ENCODE measurements around the gene FAM47B. TPM values are rescaled to one million over a fixed set of nuclear protein-coding genes. Genes with fewer than 3 reads are reported as not detected.

FAM47B gene
- total RNA-seq: not detected

GRCh38 chrX:34942496-34942895 lies at the start of gene FAM47B:
FAM47B (plus strand) TSS chrX:34942796; CDS start chrX:34942832, 36 bp downstream.
- Mint-ChIP-seq H3K36me3 (no peaks in the 10 kb centered on the region), H3K4me1 (no peaks in the 10 kb centered on the region), H3K27ac (no peak within 1 kb of the TSS), H3K27me3 (no peaks in the 10 kb centered on the region), H3K9me3 (peaks cover 2% of the 10 kb centered on the region), H3K4me3 (no peak within 1 kb of the TSS)
- ATAC-seq (ENCODE audit: low read depth) (no peak), DNase-seq (no peak)
- POLR2A ChIA-PET: no interaction called here

GRCh38 chrX:34893741-34894140 lies 48.9 kb upstream of the FAM47B start:
- no peaks in the 10 kb centered on the region for H3K9me3 Mint-ChIP-seq
- no peaks in the 10 kb centered on the region for H3K36me3 Mint-ChIP-seq
- ATAC-seq (ENCODE audit: low read depth) (no peak), DNase-seq (no peak)
- H3K4me1 Mint-ChIP-seq: no peaks in the 10 kb centered on the region
- no peak overlapping the region for H3K4me3 Mint-ChIP-seq
- H3K27me3 Mint-ChIP-seq: no peaks in the 10 kb centered on the region
- POLR2A ChIA-PET: no interaction called here
- no peak overlapping the region for H3K27ac Mint-ChIP-seq

DNA sequence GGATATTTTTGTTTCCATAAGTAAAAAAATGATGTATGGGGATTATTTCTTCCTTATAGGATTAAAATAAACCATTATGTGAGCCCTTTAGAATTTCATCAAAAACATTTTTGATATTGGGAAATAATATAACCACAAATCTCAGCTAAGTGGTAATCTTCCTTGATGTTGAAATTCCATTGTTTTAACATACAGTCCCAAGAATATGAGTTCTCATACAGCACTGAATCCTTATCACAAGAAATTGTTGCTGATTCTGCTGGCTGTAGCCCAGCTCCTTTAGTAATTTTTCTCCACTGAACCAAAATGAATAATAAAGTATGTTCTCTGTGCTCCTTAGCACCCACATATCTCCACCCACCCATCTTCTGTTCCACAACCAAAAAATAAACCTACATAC lies 41.9 kb upstream of the FAM47B start:
- no peaks in the 10 kb centered on the region for H3K36me3 Mint-ChIP-seq
- no peak overlapping the region for H3K4me3 Mint-ChIP-seq
- no peak for DNase-seq
- no peak for ATAC-seq (ENCODE audit: low read depth)
- H3K27me3 Mint-ChIP-seq: no peaks in the 10 kb centered on the region
- POLR2A ChIA-PET: no interaction called here
- H3K27ac Mint-ChIP-seq: no peak overlapping the region
- H3K9me3 Mint-ChIP-seq: no peaks in the 10 kb centered on the region
- no peaks in the 10 kb centered on the region for H3K4me1 Mint-ChIP-seq

DNA sequence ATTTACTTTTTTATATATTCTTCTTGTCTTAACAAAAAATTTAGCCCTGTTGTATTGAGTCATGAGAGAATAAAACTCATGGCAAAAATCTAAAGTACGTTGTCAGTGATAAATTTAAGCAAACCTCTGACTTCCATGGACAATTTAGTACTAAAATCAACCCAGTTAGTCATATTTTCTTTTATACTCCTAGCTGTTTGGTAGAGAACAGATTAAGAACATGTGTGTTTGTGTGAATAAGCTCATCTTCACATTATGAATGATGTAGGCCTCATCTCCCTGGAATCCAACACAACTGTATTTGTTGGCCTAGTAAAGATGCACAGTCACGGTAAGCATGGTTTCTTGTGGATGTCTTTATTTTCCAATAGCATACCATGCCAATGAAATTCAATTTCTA lies 40.8 kb upstream of the FAM47B start:
- ATAC-seq (ENCODE audit: low read depth): no peak
- H3K27me3 Mint-ChIP-seq: no peaks in the 10 kb centered on the region
- H3K27ac Mint-ChIP-seq: no peak overlapping the region
- POLR2A ChIA-PET: no interaction called here
- H3K36me3 Mint-ChIP-seq: no peaks in the 10 kb centered on the region
- H3K4me1 Mint-ChIP-seq: no peaks in the 10 kb centered on the region
- no peak overlapping the region for H3K4me3 Mint-ChIP-seq
- DNase-seq: no peak
- H3K9me3 Mint-ChIP-seq: no peaks in the 10 kb centered on the region

- no peaks in the 10 kb centered on the region for H3K4me1 Mint-ChIP-seq
- ATAC-seq (ENCODE audit: low read depth) (no peak), DNase-seq (no peak)
- no peaks in the 10 kb centered on the region for H3K9me3 Mint-ChIP-seq
- H3K36me3 Mint-ChIP-seq: no peaks in the 10 kb centered on the region
- no peaks in the 10 kb centered on the region for H3K27me3 Mint-ChIP-seq
- POLR2A ChIA-PET: no interaction called here
- no peak overlapping the region for H3K4me3 Mint-ChIP-seq
- no peak overlapping the region for H3K27ac Mint-ChIP-seq
Measured at GRCh38 chrX:34903316-34903715, 39.3 kb upstream of the FAM47B start.

DNA sequence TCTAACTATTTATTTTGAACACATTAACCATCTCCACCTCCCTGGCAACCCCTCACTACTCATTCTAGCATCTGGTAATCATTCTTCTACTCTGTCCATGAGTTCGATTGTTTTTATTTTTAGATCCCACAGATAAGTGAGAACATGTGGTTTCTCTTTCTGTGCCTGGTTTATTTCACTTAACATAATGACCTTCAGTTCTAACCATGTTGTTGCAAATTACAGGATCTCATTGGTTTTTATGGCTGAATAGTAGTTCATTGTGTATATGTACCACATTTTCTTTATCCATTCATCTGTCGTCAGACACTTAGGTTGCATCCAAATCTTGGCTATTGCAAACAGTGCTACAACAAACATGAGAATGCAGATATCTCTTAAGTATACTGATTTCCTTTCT lies 33.4 kb upstream of the FAM47B start:
- Mint-ChIP-seq H3K36me3 (no peaks in the 10 kb centered on the region), H3K4me3 (no peak overlapping the region), H3K9me3 (no peaks in the 10 kb centered on the region), H3K27ac (no peak overlapping the region), H3K27me3 (no peaks in the 10 kb centered on the region), H3K4me1 (no peaks in the 10 kb centered on the region)
- POLR2A ChIA-PET: no interaction called here
- DNase-seq (no peak), ATAC-seq (ENCODE audit: low read depth) (no peak)

- Mint-ChIP-seq H3K27ac (no peak overlapping the region), H3K4me1 (no peaks in the 10 kb centered on the region), H3K9me3 (peaks cover 1% of the 10 kb centered on the region), H3K4me3 (no peak overlapping the region), H3K36me3 (no peaks in the 10 kb centered on the region), H3K27me3 (no peaks in the 10 kb centered on the region)
- POLR2A ChIA-PET: no interaction called here
- DNase-seq: no peak
- no peak for ATAC-seq (ENCODE audit: low read depth)
Measured at GRCh38 chrX:34915463-34916225, 27.0 kb upstream of the FAM47B start.

GRCh38 chrX:34917146-34917545 lies 25.4 kb upstream of the FAM47B start:
- peaks cover 1% of the 10 kb centered on the region for H3K9me3 Mint-ChIP-seq
- no peaks in the 10 kb centered on the region for H3K36me3 Mint-ChIP-seq
- no peak for DNase-seq
- POLR2A ChIA-PET: no interaction called here
- no peak overlapping the region for H3K27ac Mint-ChIP-seq
- ATAC-seq (ENCODE audit: low read depth): no peak
- no peaks in the 10 kb centered on the region for H3K4me1 Mint-ChIP-seq
- H3K27me3 Mint-ChIP-seq: no peaks in the 10 kb centered on the region
- H3K4me3 Mint-ChIP-seq: no peak overlapping the region

DNA sequence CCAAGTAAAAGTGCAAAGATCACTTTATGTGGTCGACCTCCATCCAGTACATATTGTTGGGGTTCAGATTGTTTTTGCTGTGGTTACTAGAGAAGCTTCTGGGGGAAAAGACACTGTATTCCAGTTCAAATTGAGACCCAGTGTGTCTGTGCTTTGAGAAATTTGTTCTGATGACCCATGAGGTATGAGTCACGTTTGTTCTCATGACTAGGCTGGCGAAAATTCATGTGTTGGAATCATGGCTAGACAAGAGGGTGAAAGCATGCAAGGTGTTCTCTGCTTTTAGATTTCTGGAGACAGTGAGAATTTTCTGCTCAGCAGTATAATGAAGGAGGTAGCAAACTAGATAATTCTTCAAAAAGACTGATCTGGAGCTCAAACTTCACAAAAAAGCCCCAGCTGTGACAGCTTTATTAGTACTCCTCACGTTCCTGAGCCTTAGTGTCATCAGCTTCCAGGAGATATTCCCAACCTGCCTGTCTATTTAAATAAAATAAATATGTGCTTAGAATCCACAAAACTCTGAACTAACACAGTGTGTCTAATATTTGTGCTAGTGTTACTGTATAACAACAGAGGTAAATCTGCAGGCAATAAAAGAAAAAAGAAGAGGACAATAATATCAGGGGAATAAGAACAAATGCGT lies 24.4 kb upstream of the FAM47B start:
- ATAC-seq (ENCODE audit: low read depth): no peak
- H3K4me1 Mint-ChIP-seq: no peaks in the 10 kb centered on the region
- H3K27ac Mint-ChIP-seq: no peak overlapping the region
- H3K27me3 Mint-ChIP-seq: no peaks in the 10 kb centered on the region
- H3K36me3 Mint-ChIP-seq: no peaks in the 10 kb centered on the region
- POLR2A ChIA-PET: no interaction called here
- H3K9me3 Mint-ChIP-seq: peaks cover 1% of the 10 kb centered on the region
- no peak overlapping the region for H3K4me3 Mint-ChIP-seq
- no peak for DNase-seq

- POLR2A ChIA-PET: no interaction called here
- DNase-seq (no peak), ATAC-seq (ENCODE audit: low read depth) (no peak)
- Mint-ChIP-seq H3K27me3 (no peaks in the 10 kb centered on the region), H3K4me3 (no peak overlapping the region), H3K4me1 (no peaks in the 10 kb centered on the region), H3K27ac (no peak overlapping the region), H3K36me3 (no peaks in the 10 kb centered on the region), H3K9me3 (peaks cover 1% of the 10 kb centered on the region)
Measured at GRCh38 chrX:34918856-34919255, 23.7 kb upstream of the FAM47B start.

DNA sequence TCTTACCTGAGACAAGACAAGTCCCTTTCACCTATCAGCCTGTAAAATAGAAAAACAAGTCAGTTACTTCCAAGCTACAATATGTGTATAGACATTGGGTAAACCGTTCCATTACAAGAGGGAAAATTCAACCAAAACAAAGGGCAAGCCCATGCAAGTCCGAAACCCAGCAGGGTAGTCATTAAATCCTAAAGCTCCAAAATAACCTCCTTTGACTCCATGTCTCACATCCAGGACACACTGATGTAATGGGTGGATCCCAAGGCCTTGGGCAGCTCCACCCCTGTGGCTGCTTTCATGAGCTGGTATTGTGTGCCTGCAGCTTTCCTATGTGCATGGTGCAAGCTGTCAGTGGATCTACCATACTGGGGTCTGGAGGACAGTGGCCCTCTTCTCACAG lies 14.7 kb upstream of the FAM47B start:
- Mint-ChIP-seq H3K4me3 (no peak overlapping the region), H3K27me3 (no peaks in the 10 kb centered on the region), H3K27ac (no peak overlapping the region), H3K4me1 (no peaks in the 10 kb centered on the region), H3K36me3 (no peaks in the 10 kb centered on the region), H3K9me3 (no peaks in the 10 kb centered on the region)
- POLR2A ChIA-PET: no interaction called here
- no peak for ATAC-seq (ENCODE audit: low read depth)
- DNase-seq: no peak

DNA sequence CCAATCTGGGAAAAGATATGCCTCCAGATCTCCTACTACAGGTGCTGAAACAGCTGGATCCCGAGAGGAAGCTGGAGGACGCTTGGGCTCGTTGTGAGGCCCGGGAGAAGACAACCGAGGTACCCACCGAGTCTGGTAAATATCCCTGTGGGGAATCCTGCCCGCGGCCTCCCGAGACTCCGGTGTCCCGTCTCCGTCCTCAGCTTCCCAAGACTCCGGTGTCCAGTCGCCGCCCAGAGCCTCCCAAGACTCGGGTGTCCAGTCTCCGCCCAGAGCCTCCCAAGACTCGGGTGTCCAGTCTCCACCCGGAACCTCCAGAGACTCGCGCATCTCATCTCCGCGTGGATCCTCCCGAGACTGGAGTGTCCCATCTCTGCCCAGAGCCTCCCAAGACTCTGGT lies 639 bp downstream of the FAM47B start:
- H3K27ac Mint-ChIP-seq: no peak overlapping the region
- no peaks in the 10 kb centered on the region for H3K27me3 Mint-ChIP-seq
- POLR2A ChIA-PET: no interaction called here
- H3K4me3 Mint-ChIP-seq: no peak overlapping the region
- no peak for DNase-seq
- H3K9me3 Mint-ChIP-seq: peaks cover 2% of the 10 kb centered on the region
- no peaks in the 10 kb centered on the region for H3K36me3 Mint-ChIP-seq
- no peak for ATAC-seq (ENCODE audit: low read depth)
- H3K4me1 Mint-ChIP-seq: no peaks in the 10 kb centered on the region

DNA sequence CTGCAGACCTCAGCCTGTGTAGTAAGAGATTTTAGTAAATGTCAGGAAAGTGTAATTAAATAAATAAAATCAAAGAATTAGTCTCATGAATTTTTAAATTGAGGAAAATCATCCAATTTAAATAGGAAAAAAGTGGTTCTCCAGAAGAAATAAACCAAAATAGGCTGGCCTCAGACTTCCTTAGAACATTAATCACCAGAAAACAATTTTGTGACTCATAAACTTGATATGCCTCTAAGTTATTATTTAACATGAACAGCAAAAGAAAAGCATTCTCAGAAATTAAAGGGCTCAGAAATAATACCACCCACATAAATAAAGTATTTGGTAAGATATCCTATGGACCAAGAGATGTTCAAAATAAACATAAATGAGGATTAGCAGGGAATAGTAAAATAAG lies 14.3 kb downstream of the FAM47B start:
- no peaks in the 10 kb centered on the region for H3K4me1 Mint-ChIP-seq
- H3K4me3 Mint-ChIP-seq: no peak overlapping the region
- no peak for DNase-seq
- H3K27ac Mint-ChIP-seq: no peak overlapping the region
- H3K9me3 Mint-ChIP-seq: peaks cover 2% of the 10 kb centered on the region
- ATAC-seq (ENCODE audit: low read depth): no peak
- H3K27me3 Mint-ChIP-seq: no peaks in the 10 kb centered on the region
- POLR2A ChIA-PET: no interaction called here
- no peaks in the 10 kb centered on the region for H3K36me3 Mint-ChIP-seq

- no peaks in the 10 kb centered on the region for H3K27me3 Mint-ChIP-seq
- no peaks in the 10 kb centered on the region for H3K36me3 Mint-ChIP-seq
- POLR2A ChIA-PET: no interaction called here
- no peaks in the 10 kb centered on the region for H3K9me3 Mint-ChIP-seq
- ATAC-seq (ENCODE audit: low read depth): no peak
- no peak overlapping the region for H3K4me3 Mint-ChIP-seq
- H3K27ac Mint-ChIP-seq: no peak overlapping the region
- H3K4me1 Mint-ChIP-seq: no peaks in the 10 kb centered on the region
- no peak for DNase-seq
Measured at GRCh38 chrX:34961662-34962061, 19.1 kb downstream of the FAM47B start.
